ENCODE data around the gene HERPUD1.
"Not testable (repeated sequence)": the region's sequence is repeated elsewhere in the genome, so short reads cannot be mapped to it uniquely, and the experiment has no call there.

The HERPUD1 gene

DNA sequence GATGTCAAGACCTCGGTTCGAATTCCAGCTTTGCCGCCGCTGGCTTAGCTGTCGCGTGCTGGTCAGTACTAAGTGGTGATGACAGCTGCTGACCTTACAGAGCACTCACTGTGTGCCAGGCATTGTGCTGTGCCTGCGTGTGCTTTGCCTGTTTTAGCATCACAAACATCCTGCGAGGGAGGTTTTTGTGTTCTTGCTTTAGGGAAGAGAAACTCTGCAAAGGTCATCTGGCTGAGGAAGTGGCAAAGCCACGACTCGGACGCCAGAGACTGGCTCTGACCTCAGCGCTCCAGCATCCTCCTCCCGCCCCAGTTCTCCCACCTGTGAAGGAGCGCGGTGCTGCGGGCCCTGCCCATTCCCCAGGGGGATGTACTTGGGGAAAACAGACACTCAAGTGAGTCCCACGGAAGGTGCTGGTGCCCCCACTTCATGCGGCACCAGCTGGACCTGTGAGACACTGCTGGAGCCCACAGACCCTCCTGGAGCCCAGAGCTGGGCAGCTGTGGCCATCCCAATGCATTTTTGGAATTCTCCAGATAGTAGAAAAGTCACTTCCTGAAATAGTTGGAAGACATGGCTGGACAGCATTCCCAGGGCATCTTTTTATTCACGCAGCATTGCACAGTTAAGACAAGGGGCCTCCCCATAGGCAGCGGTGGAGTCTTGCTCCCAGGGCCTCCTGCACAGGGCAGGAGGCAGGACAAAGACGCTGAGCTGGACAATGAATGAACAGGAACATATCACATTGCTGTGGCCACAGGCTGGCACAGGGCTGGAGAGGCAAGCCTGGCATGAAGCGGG lies 20.0 kb upstream of the HERPUD1 start:
- DNase-seq = no peak

DNA sequence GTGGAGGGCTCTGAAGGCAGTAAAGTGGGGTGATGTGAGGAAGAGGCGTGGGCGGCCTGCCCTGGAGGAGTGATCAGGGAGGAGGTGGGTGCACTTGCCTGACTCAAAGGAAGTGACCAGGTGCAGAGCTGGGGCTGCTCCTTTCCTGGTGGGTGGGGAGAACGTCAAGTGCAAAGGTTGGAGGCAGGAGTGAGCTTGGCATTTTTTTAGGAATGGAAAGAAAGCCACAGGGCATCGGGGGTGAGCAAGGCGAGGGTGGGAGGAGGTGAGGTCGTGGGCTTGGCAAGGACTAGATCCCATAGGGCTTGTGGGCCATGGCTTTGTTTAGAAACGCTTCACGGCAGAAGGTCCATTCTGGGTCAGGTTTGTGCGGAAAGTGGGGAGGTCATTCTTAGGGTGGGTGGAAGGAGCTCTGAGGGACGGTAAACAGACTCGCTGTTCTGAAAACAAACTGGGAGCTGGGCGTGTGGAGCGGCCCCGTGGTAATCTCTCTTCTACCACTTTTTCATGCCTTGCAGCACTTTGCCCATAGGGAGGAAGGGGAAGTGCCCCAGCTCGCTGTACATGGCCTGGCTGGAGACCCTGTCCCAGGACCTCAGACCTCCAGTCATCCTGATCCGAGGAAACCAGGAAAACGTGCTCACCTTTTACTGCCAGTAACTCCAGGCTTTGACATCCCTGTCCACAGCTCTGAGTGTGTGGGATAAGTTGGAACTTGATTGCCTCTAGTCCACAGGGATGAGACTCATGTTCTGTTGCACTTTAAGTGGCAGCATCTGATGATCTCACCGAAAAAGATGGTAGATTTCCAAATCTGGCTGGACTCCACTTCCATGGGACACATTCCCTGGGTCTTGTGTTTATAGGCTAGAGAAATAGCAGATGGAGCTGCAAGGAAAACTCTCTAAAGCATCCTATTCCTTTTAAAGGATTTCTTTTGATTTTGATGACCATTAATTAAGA lies 18.9 kb upstream of the HERPUD1 start:
- no peak for DNase-seq

- DNase-seq = no peak
Observed at GRCh38 chr16:56914896-56915295, 17.0 kb upstream of the HERPUD1 start.

GRCh38 chr16:56915336-56916119 lies 16.4 kb upstream of the HERPUD1 start:
- DNase-seq = no peak

- DNase-seq = no peak
Observed at GRCh38 chr16:56916571-56917403, 15.2 kb upstream of the HERPUD1 start.

DNA sequence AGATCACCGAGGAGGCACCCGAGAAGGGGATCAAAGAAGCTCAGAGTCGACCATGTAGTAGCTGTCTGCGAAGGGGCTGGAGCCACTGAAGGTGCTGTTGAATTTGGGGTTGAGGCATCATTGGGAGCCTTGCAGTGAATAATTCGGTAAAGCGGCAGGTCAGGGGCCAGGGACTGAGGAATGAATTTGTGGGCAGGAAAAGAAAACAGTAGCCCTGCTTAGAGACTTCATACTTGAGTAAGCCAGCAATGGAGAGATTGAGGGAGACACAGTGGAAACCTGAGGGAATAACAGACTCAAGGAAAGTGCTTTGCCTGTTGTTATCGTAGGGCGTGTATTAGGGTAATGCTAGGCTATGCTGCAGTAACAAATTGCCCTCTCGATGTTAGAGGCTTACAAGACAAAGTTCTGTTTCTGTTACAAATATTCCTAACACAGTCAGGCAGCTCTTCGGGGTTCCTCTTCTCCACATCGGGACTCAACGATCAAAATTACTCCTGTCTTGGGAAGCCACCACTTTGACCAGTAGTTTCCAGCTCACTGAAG lies 13.4 kb upstream of the HERPUD1 start:
- DNase-seq = no peak

GRCh38 chr16:56919099-56919800 lies 12.7 kb upstream of the HERPUD1 start:
- DNase-seq = no peak

GRCh38 chr16:56921571-56921970 lies 10.4 kb upstream of the HERPUD1 start:
- no peak for DNase-seq

DNA sequence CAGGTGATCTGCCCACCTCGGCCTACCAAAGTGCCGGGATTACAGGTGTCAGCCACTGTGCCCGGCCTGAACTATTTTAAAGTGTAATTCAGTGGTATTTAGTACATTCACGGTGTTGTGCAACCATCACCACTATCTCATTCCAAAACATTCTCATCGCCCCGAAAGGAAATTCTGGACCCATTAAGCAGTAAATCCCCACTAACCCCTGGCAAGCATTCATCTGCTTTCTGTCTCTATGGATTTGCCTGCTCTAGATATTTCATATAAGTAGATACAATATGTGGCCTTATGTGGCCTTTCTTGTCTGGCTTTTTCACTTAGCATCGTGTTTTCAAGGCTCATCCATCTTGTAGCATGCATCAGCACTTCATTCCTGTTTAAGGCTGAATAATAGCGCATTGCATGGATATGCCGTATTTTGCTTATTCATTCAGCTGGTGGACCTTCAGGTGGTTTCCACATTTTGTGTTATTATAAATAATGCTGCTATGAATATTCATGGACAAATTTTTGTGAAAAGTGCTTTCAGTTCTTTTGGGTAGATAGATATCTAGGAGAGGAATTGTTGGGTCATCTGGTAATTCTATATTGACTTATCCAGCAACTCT lies 8.4 kb upstream of the HERPUD1 start:
- DNase-seq = no peak

DNA sequence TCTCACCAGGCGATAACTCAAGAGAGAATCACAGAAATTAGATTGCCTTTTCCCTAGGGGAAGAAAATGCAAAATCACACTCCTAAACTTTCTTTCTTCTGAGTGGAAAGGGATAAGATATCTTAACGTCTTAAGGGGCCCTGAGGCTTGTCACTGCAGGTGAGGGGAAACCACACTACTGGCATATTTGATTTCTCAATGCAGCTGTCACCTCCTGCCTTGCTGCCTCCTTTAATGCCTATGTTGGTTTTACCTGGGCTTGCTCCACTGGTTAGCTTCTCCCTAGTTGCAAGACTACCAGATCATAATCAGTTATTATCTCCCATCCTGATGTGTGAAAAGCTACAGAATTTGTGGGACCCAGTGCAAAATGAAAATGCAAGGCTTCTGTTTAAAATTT lies 4.5 kb upstream of the HERPUD1 start:
- DNase-seq = no peak

GRCh38 chr16:56929639-56930038 lies 2.3 kb upstream of the HERPUD1 start:
- DNase-seq = no peak

- peak; percentile 97 for DNase-seq
Observed at GRCh38 chr16:56930486-56931270, 1.3 kb upstream of the HERPUD1 start.

DNA sequence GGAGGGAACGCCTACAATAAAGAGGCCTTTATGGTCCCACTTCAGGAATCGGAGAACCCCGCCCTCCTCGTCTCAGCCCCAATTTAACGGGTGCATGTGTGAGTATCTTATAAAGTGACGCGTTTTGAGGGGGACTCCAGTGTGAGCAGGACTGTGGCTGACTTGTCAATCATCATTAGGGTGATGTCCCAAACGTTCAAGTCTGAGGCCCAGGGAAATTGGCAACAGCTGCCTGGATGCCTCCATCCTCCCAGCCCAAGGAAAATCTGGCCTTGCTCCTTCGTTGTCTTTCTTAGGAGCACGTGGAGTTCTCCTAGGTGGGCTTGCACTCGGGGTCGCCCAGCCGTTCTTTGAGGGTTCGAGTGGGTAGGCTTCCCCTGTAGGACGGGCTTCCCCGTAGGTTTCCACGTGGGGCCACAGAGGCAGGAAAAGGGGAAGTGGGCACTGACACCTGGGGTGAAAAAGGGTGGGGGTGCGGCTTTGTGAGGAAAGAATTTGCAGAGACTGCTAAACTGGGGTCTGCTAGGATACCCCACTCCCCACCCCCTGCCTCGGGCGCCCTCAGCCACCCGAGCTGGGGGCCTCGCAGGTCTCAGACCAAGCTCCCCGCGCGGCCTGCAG lies 561 bp upstream of the HERPUD1 start:
- no peak for DNase-seq

GRCh38 chr16:56932721-56933619 lies 1.0 kb downstream of the HERPUD1 start:
- peak; percentile 60 for DNase-seq

DNA sequence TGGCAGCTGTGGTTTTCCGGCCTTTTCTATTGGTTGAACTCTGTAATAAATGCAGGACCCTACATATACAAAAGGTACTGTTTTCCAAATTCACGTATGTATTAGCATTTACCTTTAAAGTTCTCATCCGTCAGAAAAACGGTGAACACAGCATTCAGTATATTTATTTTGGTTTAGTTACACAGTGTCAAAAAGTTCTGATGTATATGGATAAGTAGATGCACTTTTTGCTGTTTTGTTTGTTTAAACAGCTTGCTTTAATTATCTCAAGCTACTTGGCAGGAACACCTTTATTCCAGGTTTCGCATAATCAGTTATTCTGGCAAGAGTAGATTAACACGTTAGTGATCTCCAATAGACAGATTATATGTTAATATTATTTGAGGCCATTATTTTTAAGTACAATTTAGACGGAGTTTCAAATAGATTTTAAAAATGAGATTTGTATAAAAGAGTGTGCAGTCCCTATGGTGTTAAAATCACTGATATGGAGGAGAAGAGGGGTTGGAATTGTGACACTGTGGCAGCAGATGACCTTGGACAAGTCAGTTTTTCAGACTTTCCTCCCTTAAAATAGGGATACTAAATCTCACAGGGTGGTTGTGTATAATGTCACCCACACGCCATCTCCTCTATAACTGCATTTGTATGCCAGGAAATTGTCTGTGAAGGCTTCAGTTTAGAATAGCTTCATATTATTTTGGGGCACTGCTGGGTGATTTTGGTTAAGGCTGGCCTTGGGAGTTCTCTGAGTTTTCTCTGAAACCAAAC lies 2.1 kb downstream of the HERPUD1 start:
- no peak for DNase-seq

GRCh38 chr16:56934599-56935145 lies 2.7 kb downstream of the HERPUD1 start:
- not testable (repeated sequence) for DNase-seq

DNA sequence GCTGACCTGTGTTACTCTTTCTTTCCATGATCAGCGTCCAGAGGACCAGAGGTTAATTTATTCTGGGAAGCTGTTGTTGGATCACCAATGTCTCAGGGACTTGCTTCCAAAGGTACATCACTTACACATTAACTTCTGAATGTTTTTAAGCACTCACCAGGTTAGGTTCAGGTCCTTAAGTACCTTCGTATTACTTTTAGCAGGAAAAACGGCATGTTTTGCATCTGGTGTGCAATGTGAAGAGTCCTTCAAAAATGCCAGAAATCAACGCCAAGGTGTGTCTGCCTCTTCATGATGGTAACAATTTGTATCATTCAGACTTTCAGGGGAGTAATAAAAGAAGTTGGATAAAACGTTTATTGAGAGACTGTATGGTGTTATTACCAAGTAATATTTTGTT lies 3.3 kb downstream of the HERPUD1 start:
- no peak for DNase-seq

Data from NCI-H2171 treated with DMSO at 0.1 percent for 48 hours (cell line).